Mucosa of gallbladder (tissue), 1 donor: Measurements from ENCODE around the gene TAS1R1. TPM values are rescaled to one million over a fixed set of nuclear protein-coding genes. Genes with fewer than 3 reads are reported as not detected.
A peak's percentile ranks its signal among the peaks of the same experiment; 100 is the strongest.

Experiments used
- DNase-seq: peaks from one replicate; pipeline ENCODE4 v3.0.0-alpha.2; 2020; ENCODE audit warnings: low spot score
- total RNA-seq: library from RNA; stranded (reverse); gene quantifications from one replicate; pipeline ENCODE4 v1.2.1, GENCODE V29; 2021
- donor health status: DM: no; HTN: no; CAD: no.

The TAS1R1 gene
- total RNA-seq, 1 donor from 2014 or later = 0.49 TPM

GRCh38 chr1:6603915-6604558, 48.9 kb downstream of the TAS1R1 start:
- peak; percentile 78 for DNase-seq

GRCh38 chr1:6612641-6613360, 57.7 kb downstream of the TAS1R1 start:
- peak; percentile 45 for DNase-seq

- peak; percentile 99 for DNase-seq
Observed at GRCh38 chr1:6613361-6614018, 58.4 kb downstream of the TAS1R1 start, which contains the start of gene PHF13. Gene PHF13, plus strand, starts transcription at chr1:6613731. Its CDS starts 336 bp downstream, at chr1:6614067.

GRCh38 chr1:6614019-6614928, 59.2 kb downstream of the TAS1R1 start:
- DNase-seq = peak; percentile 34

- DNase-seq = no peak
Observed at GRCh38 chr1:6614929-6615785, 60.0 kb downstream of the TAS1R1 start.

- DNase-seq = no peak
Observed at GRCh38 chr1:6619045-6619444, 63.9 kb downstream of the TAS1R1 start.

- DNase-seq = no peak
Observed at GRCh38 chr1:6621429-6622391, 66.6 kb downstream of the TAS1R1 start.

- DNase-seq = no peak
Observed at GRCh38 chr1:6622396-6623152, 67.5 kb downstream of the TAS1R1 start.

GRCh38 chr1:6623269-6623965, 68.3 kb downstream of the TAS1R1 start:
- no peak for DNase-seq

GRCh38 chr1:6624710-6625583, 69.8 kb downstream of the TAS1R1 start, which contains the start of gene THAP3:
Gene THAP3, plus strand, starts transcription at chr1:6624868. Its CDS starts 351 bp downstream, at chr1:6625219.
- DNase-seq = peak; percentile 86

GRCh38 chr1:6625584-6626149, 70.6 kb downstream of the TAS1R1 start:
- no peak for DNase-seq

- no peak for DNase-seq
Observed at GRCh38 chr1:6627031-6627430, 71.9 kb downstream of the TAS1R1 start.

GRCh38 chr1:6627841-6628545, 72.9 kb downstream of the TAS1R1 start:
- no peak for DNase-seq

- no peak for DNase-seq
Observed at GRCh38 chr1:6628971-6629479, 73.9 kb downstream of the TAS1R1 start.
